Hepatocyte (in vitro differentiated cells): ENCODE data around the gene NHERF2. TPM values are rescaled to one million over a fixed set of nuclear protein-coding genes. Genes with fewer than 3 reads are reported as not detected.
"Not testable (repeated sequence)": the region's sequence is repeated elsewhere in the genome, so short reads cannot be mapped to it uniquely, and the experiment has no call there.

Source experiments
- DNase-seq: peaks from one replicate; pipeline ENCODE4 v3.0.0-alpha.2; 2016; ENCODE audit warnings: low spot score
- H2AFZ ChIP-seq: fragments of 200-600 bp; sonication (generic); 2 replicates; pipeline ENCODE4 v1.6.0; 2016; ENCODE audit warnings: antibody characterized with exemption, mild to moderate bottlenecking
- H3K27ac ChIP-seq: fragments of 200-600 bp; sonication (generic); 2 replicates; pipeline ENCODE4 v1.5.1; 2016; ENCODE audit warnings: mild to moderate bottlenecking
- H3K27me3 ChIP-seq: fragments of 200-600 bp; sonication (generic); 2 replicates; pipeline ENCODE4 v1.6.1; 2016
- H3K36me3 ChIP-seq: fragments of 200-600 bp; sonication (generic); replicated peaks from 2 replicates; pipeline ENCODE4 v1.5.1; 2016; ENCODE audit warnings: low read depth; ENCODE audit not compliant: insufficient read depth
- H3K4me1 ChIP-seq: fragments of 200-600 bp; sonication (generic); 2 replicates; pipeline ENCODE4 v1.5.1; 2016; ENCODE audit warnings: mild to moderate bottlenecking, moderate library complexity; ENCODE audit not compliant: insufficient read depth
- H3K4me2 ChIP-seq: fragments of 200-600 bp; sonication (generic); 2 replicates; pipeline ENCODE4 v1.6.0; 2016
- H3K4me3 ChIP-seq: fragments of 200-600 bp; sonication (generic); 2 replicates; pipeline ENCODE4 v1.5.1; 2016; ENCODE audit warnings: mild to moderate bottlenecking
- H3K79me2 ChIP-seq: fragments of 200-600 bp; sonication (generic); 2 replicates; pipeline ENCODE4 v1.6.0; 2017; ENCODE audit warnings: mild to moderate bottlenecking
- H3K9me2 ChIP-seq: fragments of 200-600 bp; sonication (generic); replicated peaks from 2 replicates; pipeline ENCODE4 v1.6.0; 2017; ENCODE audit warnings: mild to moderate bottlenecking; ENCODE audit not compliant: insufficient read depth
- H3K9me3 ChIP-seq: fragments of 200-600 bp; sonication (generic); 2 replicates; pipeline ENCODE4 v1.5.1; 2016; ENCODE audit warnings: low read depth, mild to moderate bottlenecking
- H4K20me1 ChIP-seq: fragments of 200-600 bp; sonication (generic); 2 replicates; pipeline ENCODE4 v1.6.0; 2016; ENCODE audit warnings: mild to moderate bottlenecking; ENCODE audit not compliant: insufficient read depth, poor library complexity, severe bottlenecking
- CTCF ChIP-seq: fragments of 200-600 bp; sonication (generic); IDR thresholded peaks from 2 replicates; pipeline ENCODE4 v1.5.1; 2016; ENCODE audit warnings: antibody characterized with exemption, mild to moderate bottlenecking; ENCODE audit not compliant: poor library complexity
- EZH2 ChIP-seq: fragments of 200-600 bp; sonication (generic); IDR thresholded peaks from 2 replicates; pipeline ENCODE4 v1.6.1; 2016; ENCODE audit warnings: antibody characterized with exemption, mild to moderate bottlenecking, borderline replicate concordance
- EZH2phosphoT487 ChIP-seq: fragments of 200-600 bp; sonication (generic); IDR thresholded peaks from one replicate; pipeline ENCODE4 v1.6.1; 2018; ENCODE audit warnings: antibody characterized with exemption, mild to moderate bottlenecking, low read depth, moderate library complexity; ENCODE audit not compliant: unreplicated experiment, severe bottlenecking
- WGBS: methylation state at CpG from one replicate; pipeline ENCODE4 v1.1.6; 2016; ENCODE audit warnings: low lambda C conversion rate; ENCODE audit errors: missing lambda C conversion rate; 5-methylcytosine and 5-hydroxymethylcytosine counted together
- polyA plus RNA-seq: library from polyadenylated mRNA; unstranded; fragments of >200 nt; fragmentation: Nextera tagmentation; extraction: Ambion mirVana; gene quantifications from 2 replicates; pipeline ENCODE4 v1.2.1, GENCODE V29; 2016
- total RNA-seq: library from RNA; depleted of rRNA; stranded (reverse); fragments of >200 nt; gene quantifications from 2 replicates; pipeline ENCODE4 v1.2.3, GENCODE V29; 2014

NHERF2 gene
- total and polyA plus RNA-seq, 2 experiments from 2014 or later, result 29.6 to 43.8 TPM

GRCh38 chr16:2009791-2010510 is 16.8 kb upstream of the NHERF2 start, which contains the start of gene ZNF598:
Gene ZNF598, minus strand, starts transcription at chr16:2009821.
- Histone ChIP-seq H3K4me1 (peaks cover 28% of the 10 kb centered on the region), H3K4me2 (peak within 1 kb of the TSS; percentile 86), H3K36me3 (no peaks in the 10 kb centered on the region), H3K9me3 (no peaks in the 10 kb centered on the region), H2AFZ (peak within 1 kb of the TSS; percentile 62), H3K9me2 (no peaks in the 10 kb centered on the region), H4K20me1 (peaks cover 43% of the 10 kb centered on the region), H3K4me3 (peak within 1 kb of the TSS; percentile 93), H3K79me2 (peaks cover 50% of the 10 kb centered on the region), H3K27ac (peak within 1 kb of the TSS; percentile 99), H3K27me3 (no peaks in the 10 kb centered on the region)
- 4% methylated on average over 41 of the region's 52 CpGs for WGBS
- TF ChIP-seq EZH2 (no peak), CTCF (no peak), EZH2phosphoT487 (no peak)
- peak; percentile 96 for DNase-seq

- H3K4me2 ChIP-seq, DNase-seq, H3K4me3 ChIP-seq, H3K27ac ChIP-seq, H3K27me3 ChIP-seq, H2AFZ ChIP-seq, H3K36me3 ChIP-seq, H3K9me3 ChIP-seq, H3K9me2 ChIP-seq: not testable (repeated sequence)
- 91% methylated on average over 9 of the region's 9 CpGs for WGBS
- H3K79me2 ChIP-seq, result peaks cover 32% of the 10 kb centered on the region
- peaks cover 33% of the 10 kb centered on the region for H3K4me1 ChIP-seq
- H4K20me1 ChIP-seq, result peaks cover 25% of the 10 kb centered on the region
Observed at GRCh38 chr16:2011726-2012125, 15.0 kb upstream of the NHERF2 start.

- 96% methylated on average over 15 of the region's 15 CpGs for WGBS
- no peak overlapping the region for H3K27ac ChIP-seq
- H3K4me3 ChIP-seq, result no peak overlapping the region
- H3K9me3 ChIP-seq, result no peaks in the 10 kb centered on the region
- H3K4me1 ChIP-seq, result peaks cover 19% of the 10 kb centered on the region
- H3K9me2 ChIP-seq, result no peaks in the 10 kb centered on the region
- TF ChIP-seq EZH2 (no peak), CTCF (no peak), EZH2phosphoT487 (no peak)
- H3K36me3 ChIP-seq, result no peaks in the 10 kb centered on the region
- H3K79me2 ChIP-seq, result peaks cover 14% of the 10 kb centered on the region
- H4K20me1 ChIP-seq, result peaks cover 7% of the 10 kb centered on the region
- no peak for DNase-seq
- H3K27me3 ChIP-seq, result no peaks in the 10 kb centered on the region
- no peak overlapping the region for H2AFZ ChIP-seq
- no peak overlapping the region for H3K4me2 ChIP-seq
Observed at GRCh38 chr16:2013527-2013926, 13.2 kb upstream of the NHERF2 start.

GRCh38 chr16:2015117-2015946 is 11.4 kb upstream of the NHERF2 start:
- Histone ChIP-seq H3K9me2 (no peaks in the 10 kb centered on the region), H3K79me2 (peaks cover 5% of the 10 kb centered on the region), H3K4me3 (no peak overlapping the region), H3K9me3 (no peaks in the 10 kb centered on the region), H3K4me2 (no peak overlapping the region), H2AFZ (no peak overlapping the region), H4K20me1 (no peaks in the 10 kb centered on the region), H3K27me3 (peaks cover 17% of the 10 kb centered on the region), H3K4me1 (peaks cover 18% of the 10 kb centered on the region), H3K36me3 (no peaks in the 10 kb centered on the region), H3K27ac (peak overlapping the region; percentile 85)
- TF ChIP-seq CTCF, result no peak
- no peak for TF ChIP-seq EZH2phosphoT487
- TF ChIP-seq EZH2, result no peak
- WGBS, result 69% methylated on average over 24 of the region's 24 CpGs
- DNase-seq, result peak; percentile 63
